K562 (cell line): ENCODE results near the gene CNPY3. TPM values are rescaled to one million over a fixed set of nuclear protein-coding genes. Genes with fewer than 3 reads are reported as not detected.

Experiments used
- ETV5 ChIP-seq: sonication (generic); formaldehyde crosslinking; IDR thresholded peaks from 2 replicates; pipeline ENCODE4 v1.4.0; 2020; ENCODE audit warnings: low read depth, mild to moderate bottlenecking, missing genetic modification reagents
- HOMEZ ChIP-seq: fragments of 250-450 bp; sonication (Bioruptor Pico); IDR thresholded peaks from 2 replicates; pipeline ENCODE4 v1.4.0; 2020; ENCODE audit warnings: mild to moderate bottlenecking, moderate library complexity
- JUND ChIP-seq, 2 experiments: IDR thresholded peaks; 2 replicates in 1 of 2; 3 replicates in 1 of 2; pipeline ENCODE4 v1.6.1; 2011; ENCODE audit warnings: borderline replicate concordance in 2 of 2, low read depth in 2 of 2, low read length in 2 of 2, improper control_type of control experiment in 1 of 2, missing biosample characterization in 1 of 2, missing genetic modification characterization in 1 of 2, missing genetic modification reagents in 1 of 2
- KLF1 ChIP-seq: fragments of 450-650 bp; IDR thresholded peaks from 2 replicates; pipeline ENCODE4 v1.6.1; 2016; ENCODE audit warnings: missing genetic modification characterization, missing compliant biosample characterization
- MAX ChIP-seq: sonication (generic); formaldehyde crosslinking; IDR thresholded peaks from 2 replicates; pipeline ENCODE4 v1.9.0; 2022; ENCODE audit warnings: mild to moderate bottlenecking, missing genetic modification reagents
- MNT ChIP-seq, 2 experiments: fragments of 450-650 bp; conservative IDR thresholded peaks; 2 replicates each; pipeline ENCODE4 v1.6.1; 2017; ENCODE audit warnings: mild to moderate bottlenecking in 2 of 2, moderate library complexity in 2 of 2
- PML ChIP-seq: IDR thresholded peaks from 2 replicates; pipeline ENCODE4 v1.6.1; 2012; ENCODE audit warnings: low read length, inconsistent platforms
- POLR2AphosphoS2 ChIP-seq: IDR thresholded peaks from 2 replicates; pipeline ENCODE4 v1.6.1; 2012; ENCODE audit warnings: low read length, improper control_type of control experiment
- SIN3A ChIP-seq, 2 experiments: fragments of 150-350 bp in 1 of 2; IDR thresholded peaks; 2 replicates each; pipeline ENCODE4 v1.6.1; 2011 to 2016; ENCODE audit warnings: borderline replicate concordance in 2 of 2, low read depth in 2 of 2, low read length in 2 of 2, mild to moderate bottlenecking in 2 of 2, moderate library complexity in 2 of 2; ENCODE audit not compliant: control insufficient read depth in 1 of 2
- SIN3B ChIP-seq: fragments of 450-650 bp; IDR thresholded peaks from 2 replicates; pipeline ENCODE4 v1.6.1; 2017; ENCODE audit warnings: low read depth, mild to moderate bottlenecking, moderate library complexity
- TFAP4 ChIP-seq: sonication (generic); formaldehyde crosslinking; IDR thresholded peaks from 2 replicates; pipeline ENCODE4 v1.8.0; 2022; ENCODE audit warnings: missing genetic modification reagents, mild to moderate bottlenecking, moderate library complexity, borderline replicate concordance
- ZNF121 ChIP-seq: sonication (generic); formaldehyde crosslinking; conservative IDR thresholded peaks from 2 replicates; pipeline ENCODE4 v1.8.0; 2022; ENCODE audit warnings: missing genetic modification reagents
- polyA plus RNA-seq, 8 experiments: library from polyadenylated mRNA; depleted of rRNA in 4 of 8; stranded (reverse) in 5 of 8; unstranded in 3 of 8; fragments of >200 nt; fragmentation: Nextera tagmentation in 2 of 8; fragmentation: Illumina TruSeq in 1 of 8; extraction: Ambion mirVana in 2 of 8; extraction: Trizol in 1 of 8; gene quantifications; 2 replicates each; pipeline versions ENCODE4 v1.2.1 to v1.2.3, GENCODE V29; 2011 to 2014; ENCODE audit warnings: inconsistent platforms in 1 of 8, missing spikeins in 1 of 8
- total RNA-seq, 7 experiments: library from RNA; depleted of rRNA in 6 of 7; stranded (reverse); fragments of >200 nt in 6 of 7; fragmentation: Illumina TruSeq in 2 of 7; extraction: Trizol in 2 of 7; gene quantifications; 2 replicates each; pipeline versions ENCODE4 v1.2.1 to v1.2.3, GENCODE V29; 2011 to 2021; ENCODE audit warnings: low replicate concordance in 1 of 7

Gene CNPY3
- total and polyA plus RNA-seq, 9 of the 15 experiments (the other 6 are each of a cell fraction or from before 2014, with no cell fraction given), result 2.4 to 37.4 (median 21.2) TPM

- TF ChIP-seq MNT (conservative IDR thresholded peaks at IDR 0.05) (peak; percentile 100), ZNF121 (CRISPR knock-in tag) (no peak), MAX (CRISPR knock-in tag) (peak; percentile 98), PML (0 out of 2 replicates have a peak, but pooled peaks have one; percentile 24), JUND (IDR thresholded peaks at IDR 0.05; ENCODE audit: borderline replicate concordance, low read depth, low read length) (no peak), JUND (tag; IDR thresholded peaks at IDR 0.05; ENCODE audit: borderline replicate concordance, low read depth, low read length) (peak; percentile 3; the same call in 1 of the 3 replicates), POLR2AphosphoS2 (no peak), HOMEZ (CRISPR knock-in tag) (no peak), SIN3B (peak; percentile 62; the same call in 1 of the 2 replicates), SIN3A (IDR thresholded peaks at IDR 0.05; ENCODE audit: borderline replicate concordance in 2 of 2, control insufficient read depth in 1 of 2, low read depth in 2 of 2, low read length in 2 of 2) (peak; percentile 91 to 92), TFAP4 (CRISPR knock-in tag) (peak; percentile 93), ETV5 (CRISPR knock-in tag) (peak; percentile 89; the same call in 1 of the 2 replicates), KLF1 (peak; percentile 84)
These were observed at the start of gene CNPY3 (continued) for GRCh38 chr6:42928986-42929820.
